Endothelial cell of umbilical vein (primary cell): ENCODE measurements around the gene MRPS35. TPM values are rescaled to one million over a fixed set of nuclear protein-coding genes. Genes with fewer than 3 reads are reported as not detected.

Experiments used
- BruUV-seq: library from RNA; stranded (reverse); fragments of 400-500 nt; replicated peaks from 2 replicates; lab custom pipeline; 2021; lab: Mats Ljungman, UMichigan
- CTCF ChIA-PET: fragments of 300-600, 350-600 bp; sonication (Branson Sonifier 250); formaldehyde crosslinking; loops from one replicate; lab custom pipeline; 2021; ENCODE audit warnings: antibody characterized with exemption, inconsistent platforms; lab: Charles Lee
- POLR2A ChIA-PET: fragments of 300-600, 350-600 bp; sonication (Branson Sonifier 250); formaldehyde crosslinking; loops from one replicate; lab custom pipeline; 2021; ENCODE audit warnings: antibody characterized with exemption, inconsistent platforms; lab: Charles Lee
- DNase-seq: peaks from one replicate; pipeline ENCODE4 v3.0.0-alpha.2; 2011; ENCODE audit warnings: low read depth, low spot score
- FAIRE-seq: peaks from 2 replicates; lab custom pipeline; 2011; peaks lifted over from hg19 to GRCh38; lab: Jason Lieb, UNC
- H2AFZ ChIP-seq: 2 replicates; pipeline ENCODE4 v1.6.0; 2012; ENCODE audit warnings: low read depth, low read length, control low read depth, inconsistent platforms
- H3K27ac ChIP-seq: 2 replicates; pipeline ENCODE4 v1.5.1; 2011; ENCODE audit warnings: low read depth, mild to moderate bottlenecking, control low read depth, low read length, moderate library complexity; ENCODE audit not compliant: insufficient read depth
- H3K27me3 ChIP-seq, 2 experiments: 2 replicates each; pipeline versions ENCODE4 v1.6.0 to v1.6.1; 2011; ENCODE audit warnings: low read length in 2 of 2, mixed read lengths in 1 of 2; ENCODE audit not compliant: control insufficient read depth in 2 of 2, insufficient read depth in 2 of 2
- H3K36me3 ChIP-seq, 2 experiments: 2 replicates in 1 of 2; 3 replicates in 1 of 2; pipeline ENCODE4 v1.5.1; 2011; ENCODE audit warnings: low read length in 2 of 2, mild to moderate bottlenecking in 1 of 2, moderate library complexity in 1 of 2; ENCODE audit not compliant: control insufficient read depth in 2 of 2, insufficient read depth in 2 of 2; ENCODE audit errors: extremely low read depth in 1 of 2
- H3K4me1 ChIP-seq: 3 replicates; pipeline ENCODE4 v1.5.1; 2011; ENCODE audit warnings: mild to moderate bottlenecking, low read length; ENCODE audit not compliant: control insufficient read depth, insufficient read depth; ENCODE audit errors: extremely low read depth
- H3K4me2 ChIP-seq: 2 replicates; pipeline ENCODE4 v1.6.1; 2011; ENCODE audit warnings: low read length, control low read depth, mixed read lengths; ENCODE audit not compliant: insufficient read depth
- H3K4me3 ChIP-seq, 3 experiments: fragments of 200-600 bp in 1 of 3; sonication (generic), shearing (Covaris generic) in 1 of 3; replicated peaks in 1 of 3; 2 replicates each; pipeline ENCODE4 v1.5.1; 2011 to 2016; ENCODE audit warnings: control low read depth in 3 of 3, low read length in 3 of 3, mild to moderate bottlenecking in 2 of 3, inconsistent platforms in 1 of 3, low read depth in 1 of 3, moderate library complexity in 1 of 3; ENCODE audit not compliant: insufficient read depth in 1 of 3
- H3K79me2 ChIP-seq: 2 replicates; pipeline ENCODE4 v1.6.0; 2012; ENCODE audit warnings: low read length, inconsistent platforms; ENCODE audit not compliant: control insufficient read depth, insufficient read depth
- H3K9ac ChIP-seq: replicated peaks from 2 replicates; pipeline ENCODE3; 2011; ENCODE audit warnings: low read length, control low read depth; ENCODE audit not compliant: insufficient read depth; ENCODE audit errors: extremely low read depth
- H3K9me1 ChIP-seq: replicated peaks from 3 replicates; pipeline ENCODE4 v1.6.0; 2011; ENCODE audit warnings: mild to moderate bottlenecking, low read length; ENCODE audit not compliant: control insufficient read depth, insufficient read depth; ENCODE audit errors: extremely low read depth
- H3K9me3 ChIP-seq: replicated peaks from 2 replicates; pipeline ENCODE4 v1.5.1; 2012; ENCODE audit warnings: low read length, inconsistent platforms; ENCODE audit not compliant: control insufficient read depth, insufficient read depth
- H4K20me1 ChIP-seq: replicated peaks from 2 replicates; pipeline ENCODE3; 2011; ENCODE audit warnings: mild to moderate bottlenecking, low read length; ENCODE audit not compliant: control insufficient read depth, insufficient read depth; ENCODE audit errors: extremely low read depth
- CTCF ChIP-seq, 2 donors: IDR thresholded peaks; 1 replicate in 1 of 2; 2 replicates in 1 of 2; pipeline ENCODE4 v1.5.1; 2011; ENCODE audit warnings: low read length in 2 of 2, mild to moderate bottlenecking in 2 of 2, moderate library complexity in 2 of 2, control low read depth in 1 of 2, inconsistent platforms in 1 of 2, low read depth in 1 of 2; ENCODE audit not compliant: insufficient read depth in 1 of 2; ENCODE audit errors: extremely low read depth in 1 of 2
- EZH2 ChIP-seq: IDR thresholded peaks from 2 replicates; pipeline ENCODE4 v1.6.1; 2012; ENCODE audit warnings: borderline replicate concordance, low read depth, mild to moderate bottlenecking, moderate library complexity, low read length, inconsistent platforms; ENCODE audit not compliant: severe bottlenecking
- FOS ChIP-seq: IDR thresholded peaks from 2 replicates; pipeline ENCODE4 v1.6.1; 2011; ENCODE audit warnings: mild to moderate bottlenecking, low read length, moderate library complexity, borderline replicate concordance; ENCODE audit not compliant: insufficient read depth
- GATA2 ChIP-seq: IDR thresholded peaks from 2 replicates; pipeline ENCODE4 v1.7.0; 2011; ENCODE audit warnings: low read depth, mild to moderate bottlenecking, moderate library complexity, mixed read lengths, low read length; ENCODE audit not compliant: insufficient read length, insufficient read depth
- JUN ChIP-seq: IDR thresholded peaks from 2 replicates; pipeline ENCODE4 v1.6.1; 2011; ENCODE audit warnings: borderline replicate concordance, low read depth; ENCODE audit not compliant: insufficient read length, insufficient read depth
- MAX ChIP-seq: IDR thresholded peaks from 2 replicates; pipeline ENCODE4 v1.6.1; 2011; ENCODE audit not compliant: insufficient read depth, insufficient read length
- MYC ChIP-seq: IDR thresholded peaks from one replicate; pipeline ENCODE4 v1.6.1; 2011; ENCODE audit warnings: mild to moderate bottlenecking, low read depth, low read length
- POLR2A ChIP-seq: IDR thresholded peaks from 2 replicates; pipeline ENCODE4 v1.6.1; 2012; ENCODE audit warnings: low read depth, mild to moderate bottlenecking, control low read depth, low read length
- dilution Hi-C: fragments of 300-500 bp; cut with MboI; formaldehyde crosslinking; loops from one replicate; pipeline ENCODE4 v1.15.0; 2019; ENCODE audit warnings: low sequenced_read_pairs; ENCODE audit not compliant: extremely low pct_ligation_motif_present
- intact Hi-C: fragments of 100-400 bp; cut with micrococcal nuclease; formaldehyde crosslinking; loops from one replicate; pipeline ENCODE4 v1.10.0; 2022
- polyA plus RNA-seq, 4 experiments: library from polyadenylated mRNA; depleted of rRNA in 3 of 4; stranded (reverse) in 3 of 4; unstranded in 1 of 4; fragments of >200 nt; gene quantifications; 2 replicates each; pipeline versions ENCODE4 v1.2.1 to v1.2.3, GENCODE V29; 2011 to 2012; ENCODE audit warnings: missing spikeins in 1 of 4
- total RNA-seq: library from RNA; stranded (reverse); gene quantifications from 2 replicates; pipeline ENCODE4 v1.2.3, GENCODE V29; 2021

Gene MRPS35
- total and polyA plus RNA-seq, 2 donors (not counting 3 experiments of a cell fraction or from before 2014, with no cell fraction given), result 22.7 to 38.6 TPM

GRCh38 chr12:27696293-27696652 is 14.4 kb upstream of the MRPS35 start, which contains the start of gene REP15:
TSS of gene REP15 (plus strand) at chr12:27696447. CDS start at chr12:27696563, 116 bp downstream.
- Histone ChIP-seq H3K36me3 (peaks cover 18 to 21% of the 10 kb centered on the region in 2 experiments), H3K27ac (no peak within 1 kb of the TSS), H3K79me2 (no peaks in the 10 kb centered on the region), H3K4me3 (no peak within 1 kb of the TSS), H3K4me1 (no peaks in the 10 kb centered on the region), H4K20me1 (no peaks in the 10 kb centered on the region), H3K4me2 (no peak within 1 kb of the TSS), H3K9ac (no peak within 1 kb of the TSS), H2AFZ (no peak within 1 kb of the TSS), H3K9me1 (no peaks in the 10 kb centered on the region), H3K27me3 (no peaks in the 10 kb centered on the region), H3K9me3 (no peaks in the 10 kb centered on the region)
- CTCF ChIA-PET, result interaction anchor here (1.6 to 3.2 kb wide), 2 partner anchors 10 to 11 kb away, joined by 5 to 6 read pairs; no protein-coding TSS in a partner anchor
- DNase-seq (no peak), FAIRE-seq (no peak)
- intact Hi-C loops, result no loop called here
- TF ChIP-seq CTCF (IDR thresholded peaks at IDR 0.05; ENCODE audit: extremely low read depth in 1 of 2, insufficient read depth in 1 of 2, low read depth in 1 of 2, low read length in 2 of 2), result no peak
- no peak for TF ChIP-seq GATA2
- TF ChIP-seq EZH2, result no peak
- no peak for TF ChIP-seq MAX
- TF ChIP-seq FOS, result no peak
- no peak for TF ChIP-seq POLR2A
- TF ChIP-seq MYC, result no peak
- no peak for TF ChIP-seq JUN
- dilution Hi-C loops, result no loop called here
- POLR2A ChIA-PET, result no interaction called here
- no TSS peak for BruUV-seq
